Upper lobe of right lung (tissue), 1 donor: Measurements from ENCODE around the gene OGA. TPM values are rescaled to one million over a fixed set of nuclear protein-coding genes. Genes with fewer than 3 reads are reported as not detected.
"Not testable (repeated sequence)": the region's sequence is repeated elsewhere in the genome, so short reads cannot be mapped to it uniquely, and the experiment has no call there.

ENCODE experiments used
- ATAC-seq: fragments of 200-7000 bp; cut with Tn5 transposase; one replicate; pipeline ENCODE4 v1.9.1; 2020; ENCODE audit warnings: mild to moderate bottlenecking, moderate library complexity
- DNase-seq: peaks from one replicate; pipeline ENCODE4 v3.0.0-alpha.2; 2020
- H3K27ac ChIP-seq: fragments of 200-600 bp; one replicate; pipeline ENCODE4 v1.8.0; 2022
- H3K27me3 ChIP-seq: fragments of 200-600 bp; one replicate; pipeline ENCODE4 v1.8.0; 2022; ENCODE audit warnings: mild to moderate bottlenecking
- H3K36me3 ChIP-seq: fragments of 200-600 bp; one replicate; pipeline ENCODE4 v1.8.0; 2022
- H3K4me1 ChIP-seq: fragments of 200-600 bp; one replicate; pipeline ENCODE4 v1.8.0; 2022
- H3K4me3 ChIP-seq: fragments of 200-600 bp; one replicate; pipeline ENCODE4 v1.8.0; 2022; ENCODE audit warnings: mild to moderate bottlenecking
- H3K9me3 ChIP-seq: fragments of 200-600 bp; one replicate; pipeline ENCODE4 v1.8.0; 2022
- intact Hi-C: fragments of 100-400 bp; cut with DNase I; formaldehyde crosslinking; loops from one replicate; pipeline ENCODE4 v1.11.0; 2022
- total RNA-seq: library from RNA; stranded (reverse); fragmentation: NEBNext Ultra II Directional; extraction: Animal tissue kit (Norgen Biotek cat#: 25700); gene quantifications from one replicate; pipeline ENCODE4 v1.2.1, GENCODE V29; 2021
- TF ChIP-seq, protein P1 (sequence below): fragments of 200-600 bp; IDR thresholded peaks from one replicate; pipeline ENCODE4 v1.8.0; 2022; ENCODE audit warnings: antibody characterized with exemption
- donor health status: DM: no; HTN: yes; CAD: no; lungs with severe emphysema.

The OGA gene
- total RNA-seq, 1 donor from 2014 or later, result 91.6 TPM

- no peaks in the 10 kb centered on the region for H3K27me3 ChIP-seq
- no peak for ATAC-seq
- intact Hi-C loops, result no loop called here
- DNase-seq, result no peak
- H3K9me3 ChIP-seq, result no peaks in the 10 kb centered on the region
- TF ChIP-seq, protein P1, sequence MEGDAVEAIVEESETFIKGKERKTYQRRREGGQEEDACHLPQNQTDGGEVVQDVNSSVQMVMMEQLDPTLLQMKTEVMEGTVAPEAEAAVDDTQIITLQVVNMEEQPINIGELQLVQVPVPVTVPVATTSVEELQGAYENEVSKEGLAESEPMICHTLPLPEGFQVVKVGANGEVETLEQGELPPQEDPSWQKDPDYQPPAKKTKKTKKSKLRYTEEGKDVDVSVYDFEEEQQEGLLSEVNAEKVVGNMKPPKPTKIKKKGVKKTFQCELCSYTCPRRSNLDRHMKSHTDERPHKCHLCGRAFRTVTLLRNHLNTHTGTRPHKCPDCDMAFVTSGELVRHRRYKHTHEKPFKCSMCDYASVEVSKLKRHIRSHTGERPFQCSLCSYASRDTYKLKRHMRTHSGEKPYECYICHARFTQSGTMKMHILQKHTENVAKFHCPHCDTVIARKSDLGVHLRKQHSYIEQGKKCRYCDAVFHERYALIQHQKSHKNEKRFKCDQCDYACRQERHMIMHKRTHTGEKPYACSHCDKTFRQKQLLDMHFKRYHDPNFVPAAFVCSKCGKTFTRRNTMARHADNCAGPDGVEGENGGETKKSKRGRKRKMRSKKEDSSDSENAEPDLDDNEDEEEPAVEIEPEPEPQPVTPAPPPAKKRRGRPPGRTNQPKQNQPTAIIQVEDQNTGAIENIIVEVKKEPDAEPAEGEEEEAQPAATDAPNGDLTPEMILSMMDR, result no peak
- H3K4me1 ChIP-seq, result no peaks in the 10 kb centered on the region
- H3K27ac ChIP-seq, result no peak overlapping the region
- no peak overlapping the region for H3K4me3 ChIP-seq
- peaks cover 99% of the 10 kb centered on the region for H3K36me3 ChIP-seq
Measured at GRCh38 chr10:101803511-101803910, 14.7 kb downstream of the OGA start.

- no peaks in the 10 kb centered on the region for H3K4me1 ChIP-seq
- TF ChIP-seq, protein P1, result no peak
- no peak overlapping the region for H3K4me3 ChIP-seq
- no peaks in the 10 kb centered on the region for H3K9me3 ChIP-seq
- intact Hi-C loops, result no loop called here
- H3K27me3 ChIP-seq, result no peaks in the 10 kb centered on the region
- H3K36me3 ChIP-seq, result peaks cover 100% of the 10 kb centered on the region
- ATAC-seq (no peak), DNase-seq (no peak)
- no peak overlapping the region for H3K27ac ChIP-seq
Measured at GRCh38 chr10:101797403-101798059, 20.7 kb downstream of the OGA start.

DNA sequence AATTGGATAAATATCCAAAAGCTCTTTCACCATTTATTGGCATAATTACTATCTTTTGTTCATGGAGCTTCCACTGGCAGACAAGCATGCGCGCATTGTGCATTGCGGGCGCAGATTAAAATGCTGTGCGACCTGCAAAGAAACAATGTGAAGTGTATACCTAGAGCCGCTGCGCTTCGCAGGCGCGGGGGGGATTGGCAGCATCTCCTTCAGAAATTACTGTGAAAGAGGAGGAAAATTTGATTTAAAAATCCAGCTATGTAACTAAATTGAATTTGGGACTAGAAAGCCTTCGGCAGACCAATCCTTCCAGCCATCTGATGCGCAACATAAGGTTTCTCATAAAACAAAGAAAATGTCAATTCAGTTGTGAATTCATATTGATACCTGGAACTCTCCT, 24.7 kb downstream of the OGA start:
- no peaks in the 10 kb centered on the region for H3K9me3 ChIP-seq
- intact Hi-C loops, result no loop called here
- no peak for DNase-seq
- no peaks in the 10 kb centered on the region for H3K4me1 ChIP-seq
- TF ChIP-seq, protein P1, result no peak
- ATAC-seq, result no peak
- no peak overlapping the region for H3K4me3 ChIP-seq
- H3K27ac ChIP-seq, result no peak overlapping the region
- no peaks in the 10 kb centered on the region for H3K27me3 ChIP-seq
- peaks cover 100% of the 10 kb centered on the region for H3K36me3 ChIP-seq

DNA sequence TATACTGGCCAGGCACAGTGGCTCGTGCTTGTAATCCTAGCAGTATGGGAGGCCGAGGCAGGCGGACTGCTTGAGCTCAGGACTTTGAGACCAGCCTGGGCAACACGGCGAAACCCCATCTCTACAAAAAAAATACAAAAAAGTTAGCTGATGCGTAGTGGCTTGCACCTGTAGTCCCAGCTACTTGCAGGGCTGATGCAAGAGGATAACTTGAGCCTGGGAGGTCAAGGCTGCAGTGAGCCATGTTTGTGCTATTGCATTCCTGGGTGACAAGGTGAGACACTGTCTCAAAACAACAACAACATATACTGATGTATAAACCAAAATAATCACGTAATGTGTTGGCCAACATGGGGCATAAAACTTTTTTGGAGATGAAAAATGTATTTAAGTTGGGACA, 28.6 kb downstream of the OGA start:
- TF ChIP-seq, protein P1, result no peak
- DNase-seq (no peak), ATAC-seq (no peak)
- Histone ChIP-seq H3K9me3 (no peaks in the 10 kb centered on the region), H3K36me3 (peaks cover 100% of the 10 kb centered on the region), H3K27ac (no peak overlapping the region), H3K27me3 (no peaks in the 10 kb centered on the region), H3K4me1 (no peaks in the 10 kb centered on the region), H3K4me3 (no peak overlapping the region)
- intact Hi-C loops, result no loop called here

- intact Hi-C loops, H3K27me3 ChIP-seq, H3K27ac ChIP-seq, H3K9me3 ChIP-seq, DNase-seq, H3K4me3 ChIP-seq, H3K4me1 ChIP-seq: not testable (repeated sequence)
- ATAC-seq, result peak; percentile 53
- H3K36me3 ChIP-seq, result peaks cover 99% of the 10 kb centered on the region
Measured at GRCh38 chr10:101789231-101789630, 29.0 kb downstream of the OGA start.

DNA sequence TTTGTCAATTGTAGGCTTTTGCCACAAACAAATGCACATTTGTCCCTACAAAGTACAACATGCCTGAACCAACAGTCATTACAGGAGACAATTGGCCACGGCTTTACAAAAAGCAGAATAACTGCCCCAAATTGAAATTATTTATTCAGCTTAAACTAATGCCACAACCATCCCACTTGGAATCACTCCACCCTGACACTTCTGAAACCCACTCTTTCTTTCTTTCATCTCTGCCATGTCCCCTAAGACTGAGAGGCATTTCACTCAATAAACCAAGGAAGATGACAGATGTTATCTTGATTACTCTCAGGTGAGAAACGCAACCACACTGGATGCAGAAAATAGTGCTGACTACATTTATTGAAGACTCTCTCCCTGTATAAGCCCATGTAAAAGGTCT, 32.4 kb downstream of the OGA start:
- DNase-seq (no peak), ATAC-seq (no peak)
- TF ChIP-seq, protein P1, result no peak
- H3K27me3 ChIP-seq, result no peaks in the 10 kb centered on the region
- peaks cover 70% of the 10 kb centered on the region for H3K36me3 ChIP-seq
- H3K4me1 ChIP-seq, result peaks cover 18% of the 10 kb centered on the region
- no peak overlapping the region for H3K27ac ChIP-seq
- H3K9me3 ChIP-seq, result no peaks in the 10 kb centered on the region
- intact Hi-C loops, result no loop called here
- H3K4me3 ChIP-seq, result no peak overlapping the region
